ENCODE measurements around the gene P3H4.
A peak's percentile ranks its signal among the peaks of the same experiment; 100 is the strongest.
"Not testable (repeated sequence)": the region's sequence is repeated elsewhere in the genome, so short reads cannot be mapped to it uniquely, and the experiment has no call there.

P3H4 gene, protein sequence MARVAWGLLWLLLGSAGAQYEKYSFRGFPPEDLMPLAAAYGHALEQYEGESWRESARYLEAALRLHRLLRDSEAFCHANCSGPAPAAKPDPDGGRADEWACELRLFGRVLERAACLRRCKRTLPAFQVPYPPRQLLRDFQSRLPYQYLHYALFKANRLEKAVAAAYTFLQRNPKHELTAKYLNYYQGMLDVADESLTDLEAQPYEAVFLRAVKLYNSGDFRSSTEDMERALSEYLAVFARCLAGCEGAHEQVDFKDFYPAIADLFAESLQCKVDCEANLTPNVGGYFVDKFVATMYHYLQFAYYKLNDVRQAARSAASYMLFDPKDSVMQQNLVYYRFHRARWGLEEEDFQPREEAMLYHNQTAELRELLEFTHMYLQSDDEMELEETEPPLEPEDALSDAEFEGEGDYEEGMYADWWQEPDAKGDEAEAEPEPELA

DNA sequence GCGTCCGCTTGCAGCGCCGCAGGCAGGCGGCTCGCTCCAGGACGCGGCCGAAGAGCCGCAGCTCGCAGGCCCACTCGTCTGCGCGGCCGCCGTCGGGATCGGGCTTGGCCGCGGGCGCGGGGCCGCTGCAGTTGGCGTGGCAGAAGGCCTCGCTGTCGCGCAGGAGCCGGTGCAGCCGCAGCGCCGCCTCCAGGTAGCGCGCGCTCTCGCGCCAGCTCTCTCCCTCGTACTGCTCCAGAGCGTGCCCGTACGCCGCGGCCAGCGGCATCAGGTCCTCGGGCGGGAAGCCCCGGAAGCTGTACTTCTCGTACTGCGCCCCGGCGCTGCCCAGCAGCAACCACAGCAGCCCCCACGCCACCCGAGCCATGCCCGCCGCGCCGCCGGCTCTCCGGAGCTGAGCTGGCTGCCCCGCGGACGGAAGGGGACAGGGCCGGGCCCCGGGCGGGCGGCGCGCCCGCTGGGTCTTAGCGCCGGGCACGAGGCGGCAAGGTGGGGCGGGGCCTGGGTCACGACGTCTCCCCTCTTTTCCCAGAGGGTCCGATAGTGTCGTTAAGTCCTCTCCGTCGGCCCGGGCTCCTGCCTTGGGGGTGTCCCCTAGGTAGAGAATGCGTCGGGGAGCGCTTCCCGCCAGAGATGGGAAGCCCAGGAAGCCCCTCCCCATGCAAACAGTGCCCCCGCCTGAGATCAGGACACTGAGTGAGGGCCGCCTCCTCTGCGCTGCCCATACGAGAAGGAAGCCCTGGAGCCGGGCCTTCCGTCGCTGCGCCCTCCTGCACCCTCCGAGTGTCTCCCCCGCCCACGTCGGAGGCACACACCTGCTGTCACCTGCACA, at the start of gene P3H4:
P3H4 (minus strand) TSS at position 401 of the 832 bp plus-strand sequence; CDS start at position 367, 34 bp downstream.
- peak; percentile 39 for DNase-seq (ENCODE audit: low read depth, low spot score)

DNA sequence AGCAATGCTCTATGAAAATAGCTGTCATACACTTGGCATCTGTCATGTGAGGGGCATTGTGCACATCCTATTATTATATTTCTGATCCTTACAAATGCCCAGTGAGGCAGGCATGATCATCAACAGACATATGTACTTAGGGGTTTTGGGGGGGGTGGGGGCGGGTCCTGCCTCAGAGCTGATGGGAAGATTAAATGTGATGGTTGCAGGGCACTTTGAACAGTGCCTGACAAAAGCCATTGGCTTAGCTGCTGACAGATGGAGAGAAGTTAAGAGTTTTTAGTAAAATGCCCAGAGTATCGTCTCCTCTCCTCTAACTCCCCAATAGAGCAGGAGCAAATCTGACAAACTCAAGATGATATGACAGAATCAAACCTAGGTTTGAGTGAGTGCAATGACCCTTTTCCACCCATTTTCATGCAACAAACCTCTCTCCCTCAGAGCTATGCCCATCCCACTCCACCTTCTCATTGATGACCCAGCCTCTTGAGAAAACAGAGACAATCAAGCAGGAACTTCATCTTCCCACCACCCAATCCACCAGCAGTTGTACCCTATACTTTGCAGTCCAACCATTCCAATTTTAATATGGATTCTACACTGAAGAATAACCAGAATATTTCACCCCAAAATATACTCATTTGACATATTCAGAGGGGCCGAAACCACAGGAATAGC, 48.6 kb upstream of the P3H4 start:
- DNase-seq (ENCODE audit: low read depth, low spot score), result no peak

DNA sequence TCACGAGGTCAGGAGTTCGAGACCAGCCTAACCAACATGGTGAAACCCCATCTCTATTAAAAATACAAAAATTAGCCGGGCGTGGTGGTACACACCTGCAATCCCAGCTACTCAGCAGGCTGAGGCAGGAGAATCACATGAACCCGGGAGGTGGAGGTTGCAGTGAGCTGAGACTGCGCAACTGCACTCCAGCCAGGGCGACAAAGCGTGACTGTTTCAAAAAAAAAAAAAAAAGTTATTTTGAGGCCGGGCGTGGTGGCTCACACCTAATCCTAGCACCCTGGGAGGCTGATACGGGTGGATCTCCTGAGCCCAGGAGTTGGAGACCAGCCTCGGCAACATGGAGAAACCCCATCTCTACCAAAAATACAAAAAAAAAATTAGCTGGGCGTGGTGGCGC, 39.6 kb upstream of the P3H4 start:
- not testable (repeated sequence) for DNase-seq (ENCODE audit: low read depth, low spot score)

DNA sequence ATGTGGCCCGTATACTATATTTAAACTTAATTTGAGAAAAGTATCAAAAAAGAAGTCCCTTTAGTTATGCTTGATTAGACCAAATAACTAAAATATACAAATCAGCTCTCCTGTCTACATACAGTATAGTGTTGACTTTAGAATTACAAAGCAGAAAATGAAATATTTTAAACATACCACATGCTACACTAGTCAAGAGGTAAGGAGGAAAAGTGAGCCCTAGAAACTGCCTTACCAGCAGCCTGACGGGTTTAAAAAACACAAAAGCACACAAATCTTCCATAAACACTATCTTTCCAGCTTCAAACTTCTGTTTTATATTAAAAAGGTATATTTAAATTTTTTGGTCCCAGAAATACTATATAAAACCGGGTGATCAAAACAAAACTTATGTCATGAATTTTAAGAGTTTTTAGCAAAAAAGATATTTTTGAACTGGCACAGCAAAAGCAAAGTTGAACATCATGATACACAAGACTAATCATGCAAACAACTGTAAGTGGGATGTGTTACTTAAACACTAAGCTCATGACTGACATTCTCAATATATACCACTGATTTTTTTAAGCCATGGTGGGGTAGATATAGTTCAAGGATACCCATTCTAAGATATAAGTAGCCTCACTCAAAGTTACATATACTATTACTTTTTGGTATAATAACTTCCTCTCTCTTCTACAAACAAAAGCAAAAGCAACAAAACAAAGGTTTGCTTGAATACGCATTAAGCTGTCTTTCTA, 37.7 kb upstream of the P3H4 start:
- DNase-seq (ENCODE audit: low read depth, low spot score), result no peak

DNA sequence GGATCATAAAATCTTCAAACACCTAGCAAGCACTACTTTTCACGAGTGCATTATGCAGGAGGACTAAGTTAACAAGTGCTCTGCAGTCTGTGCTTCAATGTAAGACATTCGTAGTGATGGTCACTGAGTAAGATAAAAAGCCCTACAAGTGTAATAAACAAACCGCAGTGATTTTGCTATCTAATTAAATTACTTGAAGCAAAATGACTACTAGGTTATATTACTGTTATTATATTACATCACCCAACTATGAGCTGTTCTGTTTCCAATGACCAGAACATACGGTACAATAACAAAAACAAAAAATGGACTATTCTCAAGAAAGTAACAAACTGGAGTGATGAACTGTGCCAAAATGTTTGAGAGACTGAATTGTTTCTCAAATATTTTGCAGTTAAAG, 37.0 kb upstream of the P3H4 start:
- DNase-seq (ENCODE audit: low read depth, low spot score), result no peak

DNA sequence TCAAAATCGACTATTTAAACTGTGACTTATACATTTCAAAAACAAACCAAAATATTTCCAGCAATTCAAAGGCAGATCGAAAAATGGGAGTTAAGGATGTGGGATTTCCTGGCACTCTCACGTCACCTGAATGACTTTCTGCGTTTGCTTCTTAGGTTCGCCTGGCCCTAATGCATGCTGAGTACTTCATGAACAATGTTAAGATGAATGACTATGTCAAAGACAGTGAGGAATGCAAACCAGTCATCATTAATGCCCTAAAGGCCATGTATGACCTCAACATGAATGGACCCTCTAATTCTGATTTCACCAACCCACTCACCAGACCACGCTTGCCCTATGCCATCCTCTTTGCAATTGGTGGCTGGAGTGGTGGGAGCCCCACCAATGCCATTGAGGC, 33.2 kb upstream of the P3H4 start:
- DNase-seq (ENCODE audit: low read depth, low spot score), result no peak

DNA sequence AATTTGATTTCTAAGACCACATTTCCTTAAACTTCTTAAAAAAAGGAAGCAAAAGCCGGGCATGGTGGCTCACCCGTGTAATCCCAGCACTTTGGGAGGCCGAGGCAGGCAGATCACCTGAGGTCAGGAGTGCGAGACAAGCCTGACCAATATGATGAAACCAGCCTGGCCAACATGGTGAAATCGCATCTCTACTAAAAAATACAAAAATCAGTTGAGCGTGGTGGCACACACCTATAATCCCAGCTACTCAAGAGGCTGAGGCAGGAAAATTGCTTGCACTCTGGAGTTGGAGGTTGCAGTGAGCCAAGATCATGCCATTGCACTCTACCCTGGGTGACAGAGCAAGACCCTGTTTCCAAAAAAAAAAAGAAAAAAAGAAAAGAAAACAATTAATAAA, 29.0 kb upstream of the P3H4 start:
- DNase-seq (ENCODE audit: low read depth, low spot score), result not testable (repeated sequence)

DNA sequence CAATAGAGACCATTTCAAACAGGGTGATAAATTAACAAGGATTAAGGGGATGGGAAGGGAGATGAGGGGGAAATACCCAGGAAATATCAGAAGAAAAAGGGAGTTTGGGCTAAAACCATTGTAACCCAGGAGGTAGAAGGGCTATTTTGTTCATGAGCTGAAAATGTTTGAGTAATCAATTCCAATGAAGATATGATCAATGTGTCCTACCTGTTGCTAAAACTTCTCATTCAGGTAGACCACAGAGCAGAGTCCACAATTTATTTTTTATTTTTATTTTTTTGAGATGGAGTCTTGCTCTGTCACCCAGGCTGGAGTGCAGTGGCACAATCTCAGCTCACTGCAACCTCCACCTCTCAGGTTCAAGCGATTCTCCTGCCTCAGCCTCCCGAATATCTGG, 27.7 kb upstream of the P3H4 start:
- DNase-seq (ENCODE audit: low read depth, low spot score), result not testable (repeated sequence)

DNA sequence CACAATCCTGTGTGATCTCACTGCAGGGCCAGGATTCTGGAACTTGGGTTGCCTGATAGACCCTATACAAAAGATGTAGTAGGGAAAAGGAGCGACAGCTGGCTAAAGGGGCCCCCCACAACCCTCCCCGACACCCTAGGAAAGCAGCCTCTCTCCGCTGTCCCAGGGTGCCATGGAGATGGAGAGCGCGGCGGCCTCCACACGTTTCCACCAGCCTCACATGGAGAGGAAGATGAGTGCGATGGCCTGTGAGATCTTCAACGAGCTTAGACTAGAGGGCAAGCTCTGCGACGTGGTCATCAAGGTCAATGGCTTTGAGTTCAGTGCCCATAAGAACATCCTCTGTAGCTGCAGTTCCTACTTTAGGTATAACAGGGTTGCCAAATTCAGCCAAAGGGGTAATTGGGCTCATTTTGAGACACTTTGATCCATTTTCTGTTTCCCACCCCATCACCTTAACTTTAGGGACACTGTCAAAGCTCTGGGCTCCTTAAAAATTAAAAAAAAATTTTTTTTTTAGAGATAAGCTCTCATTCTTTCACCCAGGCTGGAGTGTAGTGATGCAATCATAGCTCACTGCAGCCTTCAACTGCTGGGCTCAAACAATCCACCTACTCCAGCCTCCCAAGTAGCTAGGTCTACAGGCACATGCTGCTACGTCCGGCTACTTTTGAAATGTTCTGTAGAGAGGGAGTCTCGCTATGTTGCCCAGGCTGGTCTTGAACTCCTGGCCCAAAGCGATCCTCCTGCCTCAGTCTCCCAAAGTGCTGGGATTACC, 26.2 kb upstream of the P3H4 start, which contains the start of gene KLHL10:
KLHL10 (plus strand) TSS at position 65 of the 778 bp plus-strand sequence; CDS start at position 173, 108 bp downstream.
- no peak for DNase-seq (ENCODE audit: low read depth, low spot score)

DNA sequence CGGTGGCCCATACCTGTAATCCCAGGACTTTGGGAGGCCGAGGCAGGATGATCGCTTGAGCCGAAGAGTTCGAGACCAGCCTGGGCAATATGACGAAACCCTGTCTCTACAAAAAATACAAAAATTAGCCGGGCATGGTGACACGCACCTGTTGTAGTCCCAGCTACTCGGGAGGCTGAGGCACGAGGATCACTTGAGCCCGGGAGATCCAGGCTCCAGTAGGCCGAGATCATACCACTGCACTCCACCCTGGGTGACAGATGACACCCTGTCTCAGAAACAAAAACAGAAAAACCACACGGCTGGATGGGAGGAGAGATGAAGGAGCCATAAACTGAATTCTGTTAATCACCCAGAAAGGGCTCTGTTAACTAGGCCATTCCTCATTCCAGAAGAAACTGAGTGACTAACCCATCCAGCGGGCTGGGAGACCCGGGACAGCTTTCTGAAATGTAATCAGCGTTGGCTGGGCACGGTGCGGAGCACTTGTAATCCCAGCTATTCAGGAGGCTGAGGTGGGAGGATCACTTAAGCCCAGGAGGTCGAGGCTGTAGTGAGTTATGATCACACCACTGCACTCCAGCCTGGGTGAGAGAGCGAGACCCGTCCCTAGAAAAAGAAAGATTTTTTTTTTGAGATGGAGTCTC, 24.9 kb upstream of the P3H4 start:
- DNase-seq (ENCODE audit: low read depth, low spot score), result no peak

DNA sequence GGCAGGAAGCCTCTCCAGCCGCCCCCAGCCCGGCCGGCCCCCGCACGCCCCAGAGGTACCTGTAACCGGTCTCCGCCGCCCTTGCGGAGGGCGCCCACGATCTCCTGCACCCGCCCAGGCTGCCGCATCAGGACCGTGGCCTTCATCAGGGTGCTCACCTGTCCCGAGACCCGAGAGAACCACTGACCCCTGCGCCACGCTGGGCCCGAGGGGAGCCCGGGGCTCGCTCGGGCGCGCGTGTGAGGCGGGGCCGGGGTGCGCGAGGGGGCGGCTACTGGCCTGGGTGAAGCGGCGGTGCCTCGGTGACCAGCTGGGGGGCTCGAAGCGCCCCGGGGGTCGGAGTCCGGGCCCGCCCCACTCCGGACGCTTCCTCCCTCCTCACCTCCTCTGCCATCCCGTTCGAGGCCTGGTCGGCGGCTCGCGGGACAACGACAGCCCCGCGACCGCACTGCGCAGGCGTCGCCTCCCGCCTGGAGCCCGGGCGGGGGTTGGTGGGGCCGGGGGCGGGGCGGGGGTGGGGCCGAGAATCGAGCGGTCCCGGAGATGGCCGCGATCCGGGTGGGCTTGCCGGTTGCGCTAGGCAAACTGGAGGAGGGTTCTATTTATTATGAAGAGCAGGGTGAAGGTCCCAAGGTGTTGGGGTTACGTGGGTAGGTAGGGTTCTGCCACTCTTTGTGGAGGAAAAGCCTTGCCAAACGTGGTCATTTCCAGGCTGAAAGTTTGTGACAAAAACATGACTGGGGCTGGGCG, 24.2 kb upstream of the P3H4 start, which contains the start of gene NT5C3B:
NT5C3B (minus strand) TSS at position 433 of the 750 bp plus-strand sequence; CDS start at position 394, 39 bp downstream.
- no peak for DNase-seq (ENCODE audit: low read depth, low spot score)

DNA sequence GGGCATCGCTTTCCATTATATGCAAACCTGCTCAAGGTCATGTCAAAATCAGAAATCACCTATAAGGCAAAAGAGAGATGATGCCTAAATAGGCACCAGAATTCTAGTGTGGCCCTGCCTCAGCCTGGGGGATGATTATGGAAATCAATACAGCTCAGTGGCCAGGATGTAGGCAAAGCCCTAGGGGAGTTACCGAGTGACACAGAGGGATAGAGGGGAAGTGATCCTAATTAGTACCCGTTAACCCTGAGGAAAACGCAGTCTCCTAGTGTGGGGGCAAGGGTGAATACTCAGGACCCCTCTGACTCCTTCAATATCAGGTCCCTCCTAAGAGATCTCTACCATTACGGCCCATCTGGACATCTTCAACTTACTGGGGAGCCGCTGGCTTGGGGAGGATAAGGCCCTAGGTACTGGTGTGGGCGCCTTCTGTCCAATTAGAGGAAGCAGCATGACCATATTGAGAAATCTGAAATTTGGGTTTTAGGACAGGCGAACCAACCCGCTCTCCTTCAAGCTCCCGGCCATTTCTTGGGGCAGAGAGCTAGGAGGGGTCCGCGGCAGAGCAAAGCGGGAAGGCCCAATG, 23.6 kb upstream of the P3H4 start:
- DNase-seq (ENCODE audit: low read depth, low spot score), result no peak

DNA sequence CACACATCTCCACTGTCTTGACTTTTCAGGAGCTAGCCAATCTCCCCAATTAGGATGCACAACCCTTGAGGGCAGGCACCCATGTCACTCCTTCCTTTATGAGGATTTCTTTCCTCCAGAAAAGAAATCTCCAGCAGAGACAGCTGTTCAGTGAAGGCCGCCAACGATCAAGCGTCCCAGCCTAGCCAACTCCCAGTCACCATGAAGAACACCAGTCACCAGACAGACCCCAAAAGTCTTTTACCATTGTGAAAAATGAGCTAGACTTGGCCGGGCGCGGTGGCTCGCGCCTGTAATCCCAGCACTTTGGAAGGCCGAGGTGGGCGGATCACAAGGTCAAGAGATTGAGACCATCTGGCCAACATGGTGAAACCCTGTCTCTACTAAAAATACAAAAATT, 18.2 kb upstream of the P3H4 start:
- not testable (repeated sequence) for DNase-seq (ENCODE audit: low read depth, low spot score)

DNA sequence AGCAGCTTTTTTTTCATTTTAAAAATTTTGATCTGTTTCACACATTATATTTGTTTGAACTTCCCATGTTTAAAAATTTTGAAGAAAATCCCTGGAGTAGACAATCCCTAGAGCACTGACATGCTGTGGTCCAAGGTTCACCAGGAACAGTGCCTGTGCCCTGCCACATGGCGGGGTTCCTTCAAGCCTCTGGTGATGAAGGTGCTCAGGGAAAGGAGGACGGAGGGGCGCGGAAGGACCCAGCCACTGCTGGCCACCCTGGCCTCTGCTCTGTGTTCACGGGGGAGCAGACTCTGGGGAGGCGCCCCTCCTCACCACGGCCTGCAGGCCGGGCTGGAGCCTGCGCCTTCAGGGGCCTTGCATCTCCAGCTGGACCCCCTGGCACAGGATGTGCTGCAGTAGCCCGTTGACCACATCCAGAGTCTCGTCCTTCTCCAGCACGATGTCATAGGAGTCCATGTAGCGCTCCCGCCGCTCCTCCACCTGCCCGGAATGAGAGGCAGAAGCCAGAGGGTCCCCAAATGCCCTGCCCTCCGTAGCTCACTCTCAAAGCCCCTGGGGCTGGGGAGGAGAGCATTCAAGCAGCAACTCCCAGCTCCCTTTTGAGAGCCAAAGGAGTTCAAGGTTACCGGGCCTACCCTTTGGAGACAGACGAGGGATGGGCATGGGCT, 13.6 kb upstream of the P3H4 start:
- no peak for DNase-seq (ENCODE audit: low read depth, low spot score)

DNA sequence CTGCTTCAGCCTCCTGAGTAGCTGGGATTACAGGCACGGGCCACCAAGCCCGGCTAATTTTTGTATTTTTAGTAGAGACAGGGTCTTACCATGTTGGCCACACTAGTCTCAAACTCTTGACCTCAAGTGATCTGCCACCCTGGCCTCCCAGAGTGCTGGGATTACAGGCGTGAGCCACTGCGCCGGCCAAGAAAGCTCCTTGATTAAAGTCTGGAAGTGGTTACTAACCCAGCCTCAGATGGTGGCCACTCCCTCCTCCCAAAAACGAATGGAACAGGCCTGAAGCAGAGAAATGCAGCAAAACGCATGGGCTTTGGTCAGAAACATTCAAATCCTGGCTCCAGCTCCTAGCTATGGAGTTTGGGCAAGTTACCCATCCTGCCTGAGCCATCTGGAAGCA, 12.3 kb upstream of the P3H4 start:
- DNase-seq (ENCODE audit: low read depth, low spot score), result no peak

DNA sequence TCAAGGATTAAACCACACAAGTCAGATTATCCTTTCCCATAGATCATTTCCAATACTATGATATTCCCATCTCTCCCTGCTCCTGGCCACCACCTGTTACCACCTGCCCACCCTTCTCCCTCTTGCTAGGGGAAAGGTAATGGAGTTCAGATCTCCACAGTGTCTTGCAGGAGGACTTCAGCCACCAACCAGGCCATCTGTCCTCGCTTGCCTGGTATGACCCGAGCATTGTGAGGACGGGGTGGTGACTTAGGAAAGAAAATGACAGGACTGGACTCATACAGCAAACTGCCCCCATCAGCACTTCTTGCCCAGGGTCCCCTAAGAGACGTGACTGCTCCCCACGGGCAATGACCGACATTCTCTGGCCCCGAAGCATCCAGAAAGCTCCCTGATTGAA, 11.8 kb upstream of the P3H4 start:
- no peak for DNase-seq (ENCODE audit: low read depth, low spot score)

DNA sequence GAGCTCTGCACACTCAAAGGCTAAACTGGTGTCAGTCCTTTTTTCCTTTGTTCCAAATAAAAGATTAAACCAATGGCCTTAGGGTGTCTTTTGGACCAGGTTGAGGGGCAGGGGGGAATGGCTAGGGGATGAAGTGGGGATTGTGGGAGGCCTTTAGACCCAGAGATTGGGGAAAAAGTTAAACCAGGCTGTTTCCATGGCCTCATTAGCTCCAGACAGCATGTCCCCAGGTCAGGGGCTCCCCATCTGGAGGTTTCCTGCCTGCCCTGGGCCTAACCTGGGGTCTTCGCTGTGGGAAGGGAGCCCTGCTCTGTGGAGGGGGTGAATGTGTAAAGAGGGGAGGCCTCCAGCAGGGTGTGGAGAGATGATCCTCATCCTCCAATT, 11.4 kb upstream of the P3H4 start:
- no peak for DNase-seq (ENCODE audit: low read depth, low spot score)
